Astrocyte (in vitro differentiated cells and primary cell): ENCODE results near the gene RNLS. TPM values are rescaled to one million over a fixed set of nuclear protein-coding genes. Genes with fewer than 3 reads are reported as not detected.

ENCODE experiments used
- DNase-seq: peaks from one replicate; pipeline ENCODE4 v3.0.0-alpha.2; 2010; ENCODE audit warnings: low read depth
- FAIRE-seq: peaks from 2 replicates; lab custom pipeline; 2011; peaks lifted over from hg19 to GRCh38; lab: Jason Lieb, UNC
- H2AFZ ChIP-seq: 2 replicates; pipeline ENCODE4 v1.6.0; 2012; ENCODE audit warnings: low read depth, low read length, inconsistent platforms
- H3K27ac ChIP-seq: 2 replicates; pipeline ENCODE4 v1.5.1; 2011; ENCODE audit warnings: low read depth, low read length, inconsistent platforms
- H3K27me3 ChIP-seq: 2 replicates; pipeline ENCODE4 v1.6.0; 2011; ENCODE audit warnings: low read length, inconsistent platforms; ENCODE audit not compliant: insufficient read depth
- H3K36me3 ChIP-seq: 2 replicates; pipeline ENCODE4 v1.5.1; 2011; ENCODE audit warnings: low read length, inconsistent platforms; ENCODE audit not compliant: insufficient read depth
- H3K4me1 ChIP-seq: 2 replicates; pipeline ENCODE4 v1.5.1; 2011; ENCODE audit warnings: low read length, inconsistent platforms; ENCODE audit not compliant: insufficient read depth
- H3K4me2 ChIP-seq: 2 replicates; pipeline ENCODE4 v1.6.0; 2012; ENCODE audit warnings: low read length, inconsistent platforms
- H3K4me3 ChIP-seq: 2 replicates; pipeline ENCODE4 v1.5.1; 2011; ENCODE audit warnings: low read depth, mild to moderate bottlenecking, low read length, inconsistent platforms; ENCODE audit not compliant: insufficient read depth
- H3K79me2 ChIP-seq: 2 replicates; pipeline ENCODE4 v1.6.0; 2012; ENCODE audit warnings: mild to moderate bottlenecking, low read length, inconsistent platforms; ENCODE audit not compliant: insufficient read depth
- H3K9ac ChIP-seq: 2 replicates; pipeline ENCODE4 v1.6.0; 2012; ENCODE audit warnings: mild to moderate bottlenecking, low read length, inconsistent platforms
- H3K9me3 ChIP-seq: 2 replicates; pipeline ENCODE4 v1.5.1; 2012; ENCODE audit warnings: low read depth, mild to moderate bottlenecking, low read length, inconsistent platforms; ENCODE audit not compliant: insufficient read depth
- H4K20me1 ChIP-seq: 2 replicates; pipeline ENCODE4 v1.6.0; 2012; ENCODE audit warnings: low read length, inconsistent platforms; ENCODE audit not compliant: insufficient read depth
- H3K27ac Mint-ChIP-seq: one replicate; pipeline ENCODE4 v1.8.0; 2021; ENCODE audit warnings: mild to moderate bottlenecking, mixed read lengths; ENCODE audit not compliant: unreplicated experiment
- H3K27me3 Mint-ChIP-seq: one replicate; pipeline ENCODE4 v1.8.0; 2021; ENCODE audit warnings: low read depth, mixed read lengths; ENCODE audit not compliant: unreplicated experiment
- H3K36me3 Mint-ChIP-seq: one replicate; pipeline ENCODE4 v1.8.0; 2021; ENCODE audit warnings: low read depth, mixed read lengths; ENCODE audit not compliant: unreplicated experiment
- H3K4me1 Mint-ChIP-seq: one replicate; pipeline ENCODE4 v1.8.0; 2021; ENCODE audit warnings: low read depth, mixed read lengths; ENCODE audit not compliant: unreplicated experiment
- H3K4me3 Mint-ChIP-seq: one replicate; pipeline ENCODE4 v1.8.0; 2021; ENCODE audit warnings: mild to moderate bottlenecking, moderate library complexity, mixed read lengths; ENCODE audit not compliant: unreplicated experiment
- H3K9me3 Mint-ChIP-seq: one replicate; pipeline ENCODE4 v1.8.0; 2021; ENCODE audit warnings: mild to moderate bottlenecking, mixed read lengths; ENCODE audit not compliant: unreplicated experiment
- EZH2 ChIP-seq: IDR thresholded peaks from 2 replicates; pipeline ENCODE4 v1.6.1; 2012; ENCODE audit warnings: mild to moderate bottlenecking, low read length, inconsistent platforms; ENCODE audit not compliant: insufficient read depth
- total RNA-seq: library from RNA; stranded (reverse); gene quantifications from 2 replicates; pipeline ENCODE4 v1.2.1, GENCODE V29; 2021
- TF ChIP-seq, protein P1 (sequence below): IDR thresholded peaks from 2 replicates; pipeline ENCODE4 v1.5.1; 2011; ENCODE audit warnings: low read depth, mild to moderate bottlenecking, inconsistent platforms, low read length, moderate library complexity; ENCODE audit not compliant: insufficient read depth

Gene RNLS
- total RNA-seq, 1 donor from 2014 or later: 6.9 TPM

- Mint-ChIP-seq H3K36me3 (no peaks in the 10 kb centered on the region), H3K9me3 (peaks cover 2% of the 10 kb centered on the region), H3K27ac (no peak overlapping the region), H3K4me3 (no peak overlapping the region), H3K4me1 (no peaks in the 10 kb centered on the region), H3K27me3 (peaks cover 4% of the 10 kb centered on the region)
- H2AFZ ChIP-seq: no peak overlapping the region
- H3K4me2 ChIP-seq: no peak overlapping the region
- TF ChIP-seq EZH2: no peak
- TF ChIP-seq, protein P1, sequence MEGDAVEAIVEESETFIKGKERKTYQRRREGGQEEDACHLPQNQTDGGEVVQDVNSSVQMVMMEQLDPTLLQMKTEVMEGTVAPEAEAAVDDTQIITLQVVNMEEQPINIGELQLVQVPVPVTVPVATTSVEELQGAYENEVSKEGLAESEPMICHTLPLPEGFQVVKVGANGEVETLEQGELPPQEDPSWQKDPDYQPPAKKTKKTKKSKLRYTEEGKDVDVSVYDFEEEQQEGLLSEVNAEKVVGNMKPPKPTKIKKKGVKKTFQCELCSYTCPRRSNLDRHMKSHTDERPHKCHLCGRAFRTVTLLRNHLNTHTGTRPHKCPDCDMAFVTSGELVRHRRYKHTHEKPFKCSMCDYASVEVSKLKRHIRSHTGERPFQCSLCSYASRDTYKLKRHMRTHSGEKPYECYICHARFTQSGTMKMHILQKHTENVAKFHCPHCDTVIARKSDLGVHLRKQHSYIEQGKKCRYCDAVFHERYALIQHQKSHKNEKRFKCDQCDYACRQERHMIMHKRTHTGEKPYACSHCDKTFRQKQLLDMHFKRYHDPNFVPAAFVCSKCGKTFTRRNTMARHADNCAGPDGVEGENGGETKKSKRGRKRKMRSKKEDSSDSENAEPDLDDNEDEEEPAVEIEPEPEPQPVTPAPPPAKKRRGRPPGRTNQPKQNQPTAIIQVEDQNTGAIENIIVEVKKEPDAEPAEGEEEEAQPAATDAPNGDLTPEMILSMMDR: no peak
- no peak for FAIRE-seq
- no peak for DNase-seq
- no peaks in the 10 kb centered on the region for H3K27me3 ChIP-seq
- H3K4me1 ChIP-seq: peaks cover 3% of the 10 kb centered on the region
- no peak overlapping the region for H3K27ac ChIP-seq
- H3K9ac ChIP-seq: no peak overlapping the region
- H3K9me3 ChIP-seq: no peaks in the 10 kb centered on the region
- no peaks in the 10 kb centered on the region for H4K20me1 ChIP-seq
- H3K79me2 ChIP-seq: no peaks in the 10 kb centered on the region
- no peak overlapping the region for H3K4me3 ChIP-seq
- H3K36me3 ChIP-seq: no peaks in the 10 kb centered on the region
Measured at GRCh38 chr10:88236121-88236743, 346.9 kb downstream of the RNLS start.

- FAIRE-seq (no peak), DNase-seq (no peak)
- Mint-ChIP-seq H3K27me3 (peaks cover 4% of the 10 kb centered on the region), H3K27ac (no peak overlapping the region), H3K4me1 (no peaks in the 10 kb centered on the region), H3K36me3 (no peaks in the 10 kb centered on the region), H3K9me3 (peaks cover 3% of the 10 kb centered on the region), H3K4me3 (no peak overlapping the region)
- no peaks in the 10 kb centered on the region for H3K79me2 ChIP-seq
- TF ChIP-seq, protein P1: no peak
- H3K9me3 ChIP-seq: no peaks in the 10 kb centered on the region
- H3K27me3 ChIP-seq: no peaks in the 10 kb centered on the region
- H3K4me3 ChIP-seq: no peak overlapping the region
- H3K36me3 ChIP-seq: no peaks in the 10 kb centered on the region
- peaks cover 3% of the 10 kb centered on the region for H3K4me1 ChIP-seq
- H3K9ac ChIP-seq: no peak overlapping the region
- no peak overlapping the region for H3K27ac ChIP-seq
- no peaks in the 10 kb centered on the region for H4K20me1 ChIP-seq
- no peak overlapping the region for H3K4me2 ChIP-seq
- peak overlapping the region; percentile 15 for H2AFZ ChIP-seq
Measured at GRCh38 chr10:88234297-88234696, 348.8 kb downstream of the RNLS start.

DNA sequence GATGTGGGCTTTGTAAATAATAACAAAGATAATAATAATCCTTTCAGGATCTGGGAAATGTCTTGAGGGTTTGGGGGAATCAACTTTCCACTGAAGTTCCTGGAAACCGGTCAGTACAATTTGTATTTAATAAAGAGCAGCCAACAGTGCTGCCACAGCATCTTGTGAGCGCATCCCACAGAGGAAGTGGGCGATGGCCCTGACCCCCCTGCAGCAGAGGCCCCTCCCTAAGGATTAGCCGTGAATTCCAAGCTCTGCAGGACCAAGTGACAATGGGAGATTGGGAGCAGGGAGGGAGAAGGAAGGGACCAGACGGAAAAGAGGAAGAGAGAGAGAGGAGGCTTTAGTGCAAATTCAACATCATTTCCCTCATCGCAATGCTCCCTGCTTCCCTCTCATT lies 349.2 kb downstream of the RNLS start:
- Histone ChIP-seq H3K36me3 (no peaks in the 10 kb centered on the region), H3K4me2 (no peak overlapping the region), H3K4me1 (peaks cover 3% of the 10 kb centered on the region), H3K4me3 (no peak overlapping the region), H3K27me3 (no peaks in the 10 kb centered on the region), H3K27ac (no peak overlapping the region), H3K9me3 (no peaks in the 10 kb centered on the region), H4K20me1 (no peaks in the 10 kb centered on the region), H2AFZ (peak overlapping the region; percentile 15), H3K79me2 (no peaks in the 10 kb centered on the region), H3K9ac (no peak overlapping the region)
- DNase-seq (no peak), FAIRE-seq (no peak)
- no peak overlapping the region for H3K27ac Mint-ChIP-seq
- H3K36me3 Mint-ChIP-seq: no peaks in the 10 kb centered on the region
- peaks cover 3% of the 10 kb centered on the region for H3K9me3 Mint-ChIP-seq
- peaks cover 4% of the 10 kb centered on the region for H3K27me3 Mint-ChIP-seq
- no peak overlapping the region for H3K4me3 Mint-ChIP-seq
- no peaks in the 10 kb centered on the region for H3K4me1 Mint-ChIP-seq
- TF ChIP-seq, protein P1: no peak
- TF ChIP-seq EZH2: no peak
